ENCODE measurements around the gene PLCZ1.

PLCZ1 gene

GRCh38 chr12:18752947-18753346 is 15.1 kb upstream of the PLCZ1 start:
- no peak for TF ChIP-seq CTCF (conservative IDR thresholded peaks at IDR 0.05; ENCODE audit: low read depth)
- ChIA-PET POLR2A (ENCODE audit: low non-redundant PET) (no interaction called here), CTCF (no interaction called here)
- DNase-seq (ENCODE audit: low spot score): no peak
- no peak overlapping the region for H3K27ac ChIP-seq

DNA sequence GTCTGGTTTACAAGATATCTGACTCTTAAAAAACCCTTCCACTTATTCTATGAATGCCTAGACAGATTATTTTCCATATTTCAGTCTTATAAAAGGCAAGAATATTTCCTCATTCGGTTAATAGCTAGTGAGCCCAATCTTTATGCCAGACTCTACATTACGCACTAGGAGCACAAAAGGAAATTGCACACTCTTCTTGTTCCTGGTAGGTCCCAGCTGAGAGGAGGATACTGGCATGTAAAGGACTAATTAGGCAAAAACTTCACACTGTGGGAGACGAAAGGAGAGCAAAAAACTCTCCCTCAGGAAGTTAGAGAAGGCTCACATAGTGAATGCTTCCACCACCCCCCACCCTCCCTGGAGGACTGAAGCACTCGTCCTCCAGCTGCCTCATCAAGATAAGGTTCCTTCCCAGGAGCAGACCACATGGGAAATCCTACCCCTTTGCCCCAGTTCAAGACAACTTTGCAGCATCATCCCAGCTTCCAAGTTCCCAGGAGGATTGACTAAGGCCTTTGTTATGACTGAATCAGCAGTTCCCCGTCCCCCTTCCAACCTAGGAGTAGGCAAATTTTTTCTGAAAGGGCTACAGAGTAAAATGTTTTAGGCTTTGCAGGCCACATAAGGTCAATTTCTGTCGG is 14.6 kb upstream of the PLCZ1 start:
- no peak for TF ChIP-seq CTCF (conservative IDR thresholded peaks at IDR 0.05; ENCODE audit: low read depth)
- ChIA-PET POLR2A (ENCODE audit: low non-redundant PET) (no interaction called here), CTCF (no interaction called here)
- H3K27ac ChIP-seq: no peak overlapping the region
- no peak for DNase-seq (ENCODE audit: low spot score)

DNA sequence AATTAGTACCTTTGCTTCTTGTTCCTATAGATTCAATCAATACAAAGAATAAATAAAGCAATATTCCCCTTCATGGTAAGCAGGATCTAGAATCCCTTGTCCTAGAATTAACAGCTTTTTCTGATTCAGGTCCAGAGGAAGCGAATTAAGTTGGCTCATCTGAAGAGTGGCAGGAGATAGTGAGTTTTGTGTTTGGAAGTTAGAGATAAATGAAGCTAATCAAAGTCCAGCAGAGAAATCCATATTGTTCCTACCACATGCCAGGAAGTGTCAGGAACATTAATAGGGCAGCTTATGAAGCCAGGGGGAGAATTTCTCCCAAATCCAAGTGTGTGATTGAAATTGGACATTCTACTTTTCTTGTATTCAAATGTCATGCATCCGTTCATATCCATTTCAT is 14.1 kb upstream of the PLCZ1 start:
- CTCF ChIA-PET: no interaction called here
- DNase-seq (ENCODE audit: low spot score): no peak
- POLR2A ChIA-PET (ENCODE audit: low non-redundant PET): no interaction called here
- TF ChIP-seq CTCF (conservative IDR thresholded peaks at IDR 0.05; ENCODE audit: low read depth): no peak
- H3K27ac ChIP-seq: no peak overlapping the region

DNA sequence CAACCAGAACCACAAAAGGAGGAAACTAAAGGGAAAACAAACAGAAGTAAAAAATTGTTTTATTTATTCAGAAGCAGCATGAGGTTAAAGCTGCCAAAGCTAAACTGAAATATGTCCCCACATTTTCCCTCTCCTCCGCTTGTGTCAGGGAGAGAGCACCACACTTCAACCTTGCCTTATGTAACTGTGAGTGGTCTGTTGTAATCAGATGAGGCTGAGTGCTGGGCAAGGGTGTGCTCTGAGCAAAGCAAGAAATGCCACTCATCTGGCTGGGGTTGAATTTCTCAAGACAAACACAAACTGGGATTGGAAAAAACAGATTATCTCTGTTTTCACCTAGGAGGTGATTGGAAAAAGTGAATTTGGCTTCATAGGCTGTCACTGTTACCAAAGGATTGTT is 12.3 kb upstream of the PLCZ1 start:
- no peak for DNase-seq (ENCODE audit: low spot score)
- POLR2A ChIA-PET (ENCODE audit: low non-redundant PET): no interaction called here
- H3K27ac ChIP-seq: no peak overlapping the region
- CTCF ChIA-PET: interaction anchor here (0.7 kb wide), 2 partner anchors 23 to 103 kb away, joined by 4 read pairs; no protein-coding TSS in a partner anchor
- TF ChIP-seq CTCF (conservative IDR thresholded peaks at IDR 0.05; ENCODE audit: low read depth): no peak

- ChIA-PET CTCF (interaction anchor here (0.7 kb wide), 1 partner anchor 104 kb away, joined by 4 read pairs; no protein-coding TSS in a partner anchor), POLR2A (ENCODE audit: low non-redundant PET) (no interaction called here)
- DNase-seq (ENCODE audit: low spot score): no peak
- H3K27ac ChIP-seq: no peak overlapping the region
- TF ChIP-seq CTCF (conservative IDR thresholded peaks at IDR 0.05; ENCODE audit: low read depth): no peak
These were observed 11.7 kb upstream of the PLCZ1 start for GRCh38 chr12:18749386-18749957.

- DNase-seq (ENCODE audit: low spot score): peak; percentile 2
- POLR2A ChIA-PET (ENCODE audit: low non-redundant PET): no interaction called here
- H3K27ac ChIP-seq: no peak overlapping the region
- TF ChIP-seq CTCF (conservative IDR thresholded peaks at IDR 0.05; ENCODE audit: low read depth): no peak
- CTCF ChIA-PET: no interaction called here
These were observed 10.1 kb upstream of the PLCZ1 start for GRCh38 chr12:18747895-18748294.
